HepG2 (cell line): ENCODE results near the gene DNMBP. TPM values are rescaled to one million over a fixed set of nuclear protein-coding genes. Genes with fewer than 3 reads are reported as not detected.

ENCODE experiments used
- ARNTL ChIP-seq: sonication (generic); formaldehyde crosslinking; IDR thresholded peaks from 2 replicates; pipeline ENCODE4 v1.4.0; 2020; ENCODE audit warnings: mild to moderate bottlenecking, missing genetic modification reagents
- CCDC6 ChIP-seq: sonication (generic); formaldehyde crosslinking; IDR thresholded peaks from 2 replicates; pipeline ENCODE4 v1.8.1; 2022; ENCODE audit warnings: mild to moderate bottlenecking, missing genetic modification reagents, moderate library complexity
- CREM ChIP-seq, 2 experiments: sonication (generic) in 1 of 2; formaldehyde crosslinking in 1 of 2; IDR thresholded peaks; 2 replicates each; pipeline versions ENCODE4 v1.4.0 to v1.6.1; 2016 to 2020; ENCODE audit warnings: antibody characterized with exemption in 1 of 2, mild to moderate bottlenecking in 1 of 2, missing genetic modification reagents in 1 of 2
- GATA4 ChIP-seq: sonication (generic); IDR thresholded peaks from 2 replicates; pipeline ENCODE4 v1.6.1; 2016; ENCODE audit warnings: antibody characterized with exemption, low read depth, borderline replicate concordance
- NFATC3 ChIP-seq: sonication (generic); formaldehyde crosslinking; IDR thresholded peaks from 2 replicates; pipeline ENCODE4 v1.5.1; 2020; ENCODE audit warnings: mild to moderate bottlenecking, missing genetic modification reagents
- PHF21A ChIP-seq: sonication (generic); formaldehyde crosslinking; IDR thresholded peaks from 2 replicates; pipeline ENCODE4 v1.5.0; 2020; ENCODE audit warnings: mild to moderate bottlenecking, missing genetic modification reagents
- SOX13 ChIP-seq, 3 experiments: fragments of 450-650 bp in 1 of 3; sonication (generic) in 1 of 3; formaldehyde crosslinking in 1 of 3; IDR thresholded peaks in 2 of 3; conservative IDR thresholded peaks in 1 of 3; 2 replicates each; pipeline versions ENCODE4 v1.5.0 to v1.6.1; 2016 to 2020; ENCODE audit warnings: antibody characterized with exemption in 1 of 3, mild to moderate bottlenecking in 1 of 3, missing compliant biosample characterization in 1 of 3, missing genetic modification reagents in 1 of 3, moderate library complexity in 1 of 3
- polyA plus RNA-seq, 8 experiments: library from polyadenylated mRNA; depleted of rRNA in 3 of 8; stranded (reverse) in 7 of 8; unstranded in 1 of 8; fragments of >200 nt; fragmentation: Illumina TruSeq in 4 of 8; extraction: Trizol in 4 of 8; gene quantifications; 2 replicates each; pipeline versions ENCODE4 v1.2.1 to v1.2.3, GENCODE V29; 2011 to 2016; ENCODE audit warnings: low read depth in 4 of 8, missing spikeins in 1 of 8, mixed read lengths in 1 of 8; ENCODE audit not compliant: insufficient read depth in 1 of 8
- total RNA-seq, 5 experiments: library from RNA; depleted of rRNA; stranded (reverse); fragments of >200 nt; fragmentation: Illumina TruSeq; extraction: Trizol; gene quantifications; 2 replicates each; pipeline ENCODE4 v1.2.3, GENCODE V29; 2016; ENCODE audit warnings: low read depth in 1 of 5
- TF ChIP-seq, protein P1 (sequence below), 2 experiments: sonication (generic) in 1 of 2; formaldehyde crosslinking in 1 of 2; IDR thresholded peaks; 2 replicates each; pipeline versions ENCODE4 v1.4.0 to v1.6.1; 2016 to 2020; ENCODE audit warnings: borderline replicate concordance in 1 of 2, low read depth in 1 of 2, mild to moderate bottlenecking in 1 of 2, missing genetic modification reagents in 1 of 2
- TF ChIP-seq, protein P2 (sequence below): sonication (generic); formaldehyde crosslinking; IDR thresholded peaks from 2 replicates; pipeline ENCODE4 v1.9.0; 2021; ENCODE audit warnings: missing genetic modification reagents, borderline replicate concordance
- TF ChIP-seq, protein P3 (sequence below): sonication (generic); formaldehyde crosslinking; IDR thresholded peaks from 2 replicates; pipeline ENCODE4 v1.5.0; 2020; ENCODE audit warnings: mild to moderate bottlenecking, low read depth, missing genetic modification reagents, borderline replicate concordance
- TF ChIP-seq, protein P4 (sequence below): IDR thresholded peaks from 2 replicates; pipeline ENCODE4 v1.4.0; 2020; ENCODE audit warnings: mild to moderate bottlenecking, missing genetic modification reagents
- TF ChIP-seq, protein P5 (sequence below): IDR thresholded peaks from 2 replicates; pipeline ENCODE4 v1.6.1; 2016; ENCODE audit warnings: low read depth, borderline replicate concordance
- TF ChIP-seq, protein P6 (sequence below): sonication (generic); formaldehyde crosslinking; IDR thresholded peaks from 2 replicates; pipeline ENCODE4 v1.8.1; 2023; ENCODE audit warnings: mild to moderate bottlenecking, missing genetic modification reagents

The DNMBP gene
- total and polyA plus RNA-seq, 2 of the 13 experiments (the other 11 are each of a cell fraction or from before 2014, with no cell fraction given), result 3.6 to 6.3 TPM

DNA sequence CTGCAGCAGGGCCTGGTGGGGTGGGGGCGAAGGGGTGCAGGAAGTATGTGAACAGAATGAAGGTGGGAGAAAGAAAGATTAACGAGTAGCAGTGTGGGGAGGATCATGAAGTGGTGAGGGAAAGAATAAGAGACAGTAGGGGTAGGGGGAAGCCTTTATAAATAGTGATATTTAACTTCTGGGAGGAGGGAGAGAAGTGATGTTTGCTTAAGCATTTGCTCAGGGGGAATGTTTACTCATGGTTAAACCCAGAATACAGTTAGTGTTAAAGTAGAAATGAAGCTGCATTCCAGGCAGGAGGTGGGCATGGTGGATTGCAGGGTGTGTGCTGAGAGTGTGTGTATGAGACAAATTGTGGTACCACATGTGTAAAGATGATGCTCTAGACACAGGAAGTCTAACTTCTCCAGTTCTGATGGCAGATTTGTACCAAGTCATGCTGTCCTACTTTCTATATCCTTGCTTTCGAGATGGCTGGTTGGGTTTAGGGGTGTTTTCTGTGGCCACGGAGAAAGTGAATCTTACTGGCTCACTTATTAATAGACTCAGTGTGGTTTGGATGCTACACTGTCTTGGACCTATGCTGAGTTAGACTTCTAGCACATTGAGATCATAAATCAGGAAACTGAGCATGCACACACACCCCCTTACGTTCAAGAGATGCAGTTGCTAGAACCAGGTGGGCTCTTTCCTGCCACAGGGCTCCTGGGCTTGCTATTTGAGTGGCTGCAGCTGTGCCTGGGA lies 10.6 kb upstream of the DNMBP start (continued):
- TF ChIP-seq, protein P1, sequence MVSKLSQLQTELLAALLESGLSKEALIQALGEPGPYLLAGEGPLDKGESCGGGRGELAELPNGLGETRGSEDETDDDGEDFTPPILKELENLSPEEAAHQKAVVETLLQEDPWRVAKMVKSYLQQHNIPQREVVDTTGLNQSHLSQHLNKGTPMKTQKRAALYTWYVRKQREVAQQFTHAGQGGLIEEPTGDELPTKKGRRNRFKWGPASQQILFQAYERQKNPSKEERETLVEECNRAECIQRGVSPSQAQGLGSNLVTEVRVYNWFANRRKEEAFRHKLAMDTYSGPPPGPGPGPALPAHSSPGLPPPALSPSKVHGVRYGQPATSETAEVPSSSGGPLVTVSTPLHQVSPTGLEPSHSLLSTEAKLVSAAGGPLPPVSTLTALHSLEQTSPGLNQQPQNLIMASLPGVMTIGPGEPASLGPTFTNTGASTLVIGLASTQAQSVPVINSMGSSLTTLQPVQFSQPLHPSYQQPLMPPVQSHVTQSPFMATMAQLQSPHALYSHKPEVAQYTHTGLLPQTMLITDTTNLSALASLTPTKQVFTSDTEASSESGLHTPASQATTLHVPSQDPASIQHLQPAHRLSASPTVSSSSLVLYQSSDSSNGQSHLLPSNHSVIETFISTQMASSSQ (IDR thresholded peaks at IDR 0.05; ENCODE audit: low read depth), result no peak
- TF ChIP-seq, protein P1 (CRISPR knock-in tag; IDR thresholded peaks at IDR 0.05; ENCODE audit: borderline replicate concordance), result peak; percentile 63; the same call in 1 of the 2 replicates
- TF ChIP-seq SOX13 (IDR thresholded peaks at IDR 0.05), result no peak
- peak in 1 of 2 experiments; percentile 73; a peak in 2 of 4 replicates for TF ChIP-seq SOX13 (CRISPR knock-in tag; conservative IDR thresholded peaks at IDR 0.05 in 1 of 2, IDR thresholded peaks at IDR 0.05 in 1 of 2)
- no peak for TF ChIP-seq NFATC3 (CRISPR knock-in tag)
- TF ChIP-seq, protein P2, sequence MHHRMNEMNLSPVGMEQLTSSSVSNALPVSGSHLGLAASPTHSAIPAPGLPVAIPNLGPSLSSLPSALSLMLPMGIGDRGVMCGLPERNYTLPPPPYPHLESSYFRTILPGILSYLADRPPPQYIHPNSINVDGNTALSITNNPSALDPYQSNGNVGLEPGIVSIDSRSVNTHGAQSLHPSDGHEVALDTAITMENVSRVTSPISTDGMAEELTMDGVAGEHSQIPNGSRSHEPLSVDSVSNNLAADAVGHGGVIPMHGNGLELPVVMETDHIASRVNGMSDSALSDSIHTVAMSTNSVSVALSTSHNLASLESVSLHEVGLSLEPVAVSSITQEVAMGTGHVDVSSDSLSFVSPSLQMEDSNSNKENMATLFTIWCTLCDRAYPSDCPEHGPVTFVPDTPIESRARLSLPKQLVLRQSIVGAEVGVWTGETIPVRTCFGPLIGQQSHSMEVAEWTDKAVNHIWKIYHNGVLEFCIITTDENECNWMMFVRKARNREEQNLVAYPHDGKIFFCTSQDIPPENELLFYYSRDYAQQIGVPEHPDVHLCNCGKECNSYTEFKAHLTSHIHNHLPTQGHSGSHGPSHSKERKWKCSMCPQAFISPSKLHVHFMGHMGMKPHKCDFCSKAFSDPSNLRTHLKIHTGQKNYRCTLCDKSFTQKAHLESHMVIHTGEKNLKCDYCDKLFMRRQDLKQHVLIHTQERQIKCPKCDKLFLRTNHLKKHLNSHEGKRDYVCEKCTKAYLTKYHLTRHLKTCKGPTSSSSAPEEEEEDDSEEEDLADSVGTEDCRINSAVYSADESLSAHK, result no peak
- TF ChIP-seq CCDC6 (CRISPR knock-in tag), result no peak
- TF ChIP-seq GATA4, result no peak
- TF ChIP-seq PHF21A (CRISPR knock-in tag), result 0 out of 2 replicates have a peak, but pooled peaks have one; percentile 65
- TF ChIP-seq, protein P3, sequence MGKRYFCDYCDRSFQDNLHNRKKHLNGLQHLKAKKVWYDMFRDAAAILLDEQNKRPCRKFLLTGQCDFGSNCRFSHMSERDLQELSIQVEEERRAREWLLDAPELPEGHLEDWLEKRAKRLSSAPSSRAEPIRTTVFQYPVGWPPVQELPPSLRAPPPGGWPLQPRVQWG (CRISPR knock-in tag), result no peak
- TF ChIP-seq ARNTL (CRISPR knock-in tag), result no peak
- TF ChIP-seq CREM (IDR thresholded peaks at IDR 0.05), result peak; percentile 22; the same call in 1 of the 2 replicates
- no peak for TF ChIP-seq CREM (CRISPR knock-in tag; IDR thresholded peaks at IDR 0.05)
- TF ChIP-seq, protein P4, sequence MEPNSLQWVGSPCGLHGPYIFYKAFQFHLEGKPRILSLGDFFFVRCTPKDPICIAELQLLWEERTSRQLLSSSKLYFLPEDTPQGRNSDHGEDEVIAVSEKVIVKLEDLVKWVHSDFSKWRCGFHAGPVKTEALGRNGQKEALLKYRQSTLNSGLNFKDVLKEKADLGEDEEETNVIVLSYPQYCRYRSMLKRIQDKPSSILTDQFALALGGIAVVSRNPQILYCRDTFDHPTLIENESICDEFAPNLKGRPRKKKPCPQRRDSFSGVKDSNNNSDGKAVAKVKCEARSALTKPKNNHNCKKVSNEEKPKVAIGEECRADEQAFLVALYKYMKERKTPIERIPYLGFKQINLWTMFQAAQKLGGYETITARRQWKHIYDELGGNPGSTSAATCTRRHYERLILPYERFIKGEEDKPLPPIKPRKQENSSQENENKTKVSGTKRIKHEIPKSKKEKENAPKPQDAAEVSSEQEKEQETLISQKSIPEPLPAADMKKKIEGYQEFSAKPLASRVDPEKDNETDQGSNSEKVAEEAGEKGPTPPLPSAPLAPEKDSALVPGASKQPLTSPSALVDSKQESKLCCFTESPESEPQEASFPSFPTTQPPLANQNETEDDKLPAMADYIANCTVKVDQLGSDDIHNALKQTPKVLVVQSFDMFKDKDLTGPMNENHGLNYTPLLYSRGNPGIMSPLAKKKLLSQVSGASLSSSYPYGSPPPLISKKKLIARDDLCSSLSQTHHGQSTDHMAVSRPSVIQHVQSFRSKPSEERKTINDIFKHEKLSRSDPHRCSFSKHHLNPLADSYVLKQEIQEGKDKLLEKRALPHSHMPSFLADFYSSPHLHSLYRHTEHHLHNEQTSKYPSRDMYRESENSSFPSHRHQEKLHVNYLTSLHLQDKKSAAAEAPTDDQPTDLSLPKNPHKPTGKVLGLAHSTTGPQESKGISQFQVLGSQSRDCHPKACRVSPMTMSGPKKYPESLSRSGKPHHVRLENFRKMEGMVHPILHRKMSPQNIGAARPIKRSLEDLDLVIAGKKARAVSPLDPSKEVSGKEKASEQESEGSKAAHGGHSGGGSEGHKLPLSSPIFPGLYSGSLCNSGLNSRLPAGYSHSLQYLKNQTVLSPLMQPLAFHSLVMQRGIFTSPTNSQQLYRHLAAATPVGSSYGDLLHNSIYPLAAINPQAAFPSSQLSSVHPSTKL (CRISPR knock-in tag), result peak; percentile 82
- TF ChIP-seq, protein P5, sequence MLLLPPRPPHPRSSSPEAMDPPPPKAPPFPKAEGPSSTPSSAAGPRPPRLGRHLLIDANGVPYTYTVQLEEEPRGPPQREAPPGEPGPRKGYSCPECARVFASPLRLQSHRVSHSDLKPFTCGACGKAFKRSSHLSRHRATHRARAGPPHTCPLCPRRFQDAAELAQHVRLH, result 0 out of 2 replicates have a peak, but pooled peaks have one; percentile 20
- TF ChIP-seq, protein P6, sequence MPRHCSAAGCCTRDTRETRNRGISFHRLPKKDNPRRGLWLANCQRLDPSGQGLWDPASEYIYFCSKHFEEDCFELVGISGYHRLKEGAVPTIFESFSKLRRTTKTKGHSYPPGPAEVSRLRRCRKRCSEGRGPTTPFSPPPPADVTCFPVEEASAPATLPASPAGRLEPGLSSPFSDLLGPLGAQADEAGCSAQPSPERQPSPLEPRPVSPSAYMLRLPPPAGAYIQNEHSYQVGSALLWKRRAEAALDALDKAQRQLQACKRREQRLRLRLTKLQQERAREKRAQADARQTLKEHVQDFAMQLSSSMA (CRISPR knock-in tag), result no peak
- TF ChIP-seq, all 625 proteins: peak for 61
